ENCODE results near the gene CDK18. TPM values are rescaled to one million over a fixed set of nuclear protein-coding genes. Genes with fewer than 3 reads are reported as not detected.
"Not testable (repeated sequence)": the region's sequence is repeated elsewhere in the genome, so short reads cannot be mapped to it uniquely, and the experiment has no call there.

The CDK18 gene
- total and polyA plus RNA-seq, 12 donors = 3.2 to 52.0 (median 18.2) TPM

DNA sequence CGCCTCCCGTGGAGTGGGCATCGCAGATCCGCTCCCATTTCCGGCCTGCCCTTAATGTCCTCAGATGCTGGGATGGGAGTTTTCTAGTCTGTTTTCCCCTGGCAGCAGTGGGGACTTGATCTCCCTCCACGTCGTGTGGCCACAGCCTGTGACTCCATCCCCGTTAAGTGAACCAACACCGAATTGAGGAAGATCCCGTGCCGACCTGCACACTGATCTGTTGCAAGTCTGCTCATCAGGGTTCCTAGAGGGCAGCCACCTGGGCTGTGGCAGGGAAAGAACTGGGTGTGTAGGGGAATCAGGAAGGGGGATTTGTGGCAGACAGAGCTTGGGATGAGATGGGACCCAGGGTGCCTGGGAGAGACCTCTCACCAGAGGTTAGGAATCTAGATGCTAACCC, 23.3 kb upstream of the CDK18 start:
- 60 to 68% (median 64%) methylated on average over 4 to 11 of the region's 11 CpGs for WGBS, 4 donors
- H3K9me3 ChIP-seq (replicated peaks in 1 of 3) = no peaks in the 10 kb centered on the region
- H3K36me3 ChIP-seq (replicated peaks in 1 of 2) = no peaks in the 10 kb centered on the region
- no peaks in the 10 kb centered on the region for H3K27me3 ChIP-seq
- intact Hi-C loops (cut with DNase I) = loop anchor here (5.0 kb wide), 2 partner anchors 84 to 144 kb away; no protein-coding TSS in a partner anchor
- H3K4me3 ChIP-seq = no peak overlapping the region
- no peak for TF ChIP-seq POLR2A (IDR thresholded peaks at IDR 0.05)
- TF ChIP-seq, protein P1, sequence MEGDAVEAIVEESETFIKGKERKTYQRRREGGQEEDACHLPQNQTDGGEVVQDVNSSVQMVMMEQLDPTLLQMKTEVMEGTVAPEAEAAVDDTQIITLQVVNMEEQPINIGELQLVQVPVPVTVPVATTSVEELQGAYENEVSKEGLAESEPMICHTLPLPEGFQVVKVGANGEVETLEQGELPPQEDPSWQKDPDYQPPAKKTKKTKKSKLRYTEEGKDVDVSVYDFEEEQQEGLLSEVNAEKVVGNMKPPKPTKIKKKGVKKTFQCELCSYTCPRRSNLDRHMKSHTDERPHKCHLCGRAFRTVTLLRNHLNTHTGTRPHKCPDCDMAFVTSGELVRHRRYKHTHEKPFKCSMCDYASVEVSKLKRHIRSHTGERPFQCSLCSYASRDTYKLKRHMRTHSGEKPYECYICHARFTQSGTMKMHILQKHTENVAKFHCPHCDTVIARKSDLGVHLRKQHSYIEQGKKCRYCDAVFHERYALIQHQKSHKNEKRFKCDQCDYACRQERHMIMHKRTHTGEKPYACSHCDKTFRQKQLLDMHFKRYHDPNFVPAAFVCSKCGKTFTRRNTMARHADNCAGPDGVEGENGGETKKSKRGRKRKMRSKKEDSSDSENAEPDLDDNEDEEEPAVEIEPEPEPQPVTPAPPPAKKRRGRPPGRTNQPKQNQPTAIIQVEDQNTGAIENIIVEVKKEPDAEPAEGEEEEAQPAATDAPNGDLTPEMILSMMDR (IDR thresholded peaks at IDR 0.05) = no peak
- no peak for DNase-seq
- H3K4me1 ChIP-seq (replicated peaks in 1 of 2) = no peaks in the 10 kb centered on the region
- no peak overlapping the region for H3K27ac ChIP-seq

DNA sequence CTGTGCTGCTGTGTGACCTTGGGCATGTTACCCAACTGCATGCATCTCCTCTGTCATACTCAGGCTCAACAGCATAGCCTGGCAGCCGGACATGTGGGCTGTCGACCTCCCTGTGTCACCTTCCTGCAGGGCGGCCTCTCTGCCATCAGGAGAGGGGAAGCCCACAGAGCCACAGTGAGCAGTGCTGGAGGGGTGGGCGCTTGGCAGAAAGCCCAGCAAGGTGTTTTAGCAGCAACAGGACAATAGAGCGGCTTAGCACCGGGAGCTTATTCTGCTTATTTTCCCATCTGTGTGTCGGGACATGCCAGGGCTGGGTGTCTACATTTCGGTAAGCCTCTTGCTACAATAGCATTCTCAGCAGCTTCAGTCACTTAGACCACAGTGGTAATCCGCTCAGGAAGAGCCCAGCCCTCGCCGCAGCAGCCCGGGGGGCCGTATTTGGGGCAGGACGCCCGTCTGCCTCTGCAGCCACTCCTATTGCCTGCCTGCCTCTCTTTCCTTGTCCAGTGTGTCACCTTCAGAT, 22.8 kb upstream of the CDK18 start:
- WGBS, 4 donors = 33 to 59% (median 54%) methylated on average over 4 to 15 of the region's 15 CpGs
- TF ChIP-seq, protein P1 (IDR thresholded peaks at IDR 0.05) = no peak
- no peak for TF ChIP-seq POLR2A (IDR thresholded peaks at IDR 0.05)
- no peaks in the 10 kb centered on the region for H3K27me3 ChIP-seq
- H3K27ac ChIP-seq = no peak overlapping the region
- H3K36me3 ChIP-seq (replicated peaks in 1 of 2) = no peaks in the 10 kb centered on the region
- intact Hi-C loops (cut with DNase I) = loop anchor here (5.0 kb wide), 2 partner anchors 84 to 144 kb away; no protein-coding TSS in a partner anchor
- DNase-seq = peak in 5 of 7 donors; percentile 28 to 68 (median 43)
- H3K4me1 ChIP-seq (replicated peaks in 1 of 2) = no peaks in the 10 kb centered on the region
- no peak overlapping the region for H3K4me3 ChIP-seq
- H3K9me3 ChIP-seq (replicated peaks in 1 of 3) = no peaks in the 10 kb centered on the region

DNA sequence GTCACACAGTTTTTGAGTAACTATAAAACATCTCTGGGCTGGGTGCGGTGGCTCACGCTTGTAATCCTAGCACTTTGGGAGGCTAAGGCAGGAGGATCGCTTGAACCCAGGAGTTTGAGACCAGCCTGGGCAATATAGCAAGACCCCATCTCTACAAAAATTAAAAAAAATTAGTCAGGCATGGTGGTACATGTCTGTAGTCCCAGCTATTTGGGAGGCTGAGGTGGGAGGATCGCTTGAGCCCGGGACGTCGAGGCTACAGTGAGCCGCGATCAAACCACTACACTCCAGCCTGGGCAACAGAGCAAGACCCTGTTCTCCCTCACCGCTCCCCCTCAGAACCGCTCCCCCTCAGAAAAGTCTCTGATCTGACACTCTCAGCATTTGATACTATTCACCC, 21.9 kb upstream of the CDK18 start:
- 84 to 93% (median 88%) methylated on average over 11 of the region's 11 CpGs for WGBS, 4 donors
- H3K27me3 ChIP-seq = not testable (repeated sequence)

DNA sequence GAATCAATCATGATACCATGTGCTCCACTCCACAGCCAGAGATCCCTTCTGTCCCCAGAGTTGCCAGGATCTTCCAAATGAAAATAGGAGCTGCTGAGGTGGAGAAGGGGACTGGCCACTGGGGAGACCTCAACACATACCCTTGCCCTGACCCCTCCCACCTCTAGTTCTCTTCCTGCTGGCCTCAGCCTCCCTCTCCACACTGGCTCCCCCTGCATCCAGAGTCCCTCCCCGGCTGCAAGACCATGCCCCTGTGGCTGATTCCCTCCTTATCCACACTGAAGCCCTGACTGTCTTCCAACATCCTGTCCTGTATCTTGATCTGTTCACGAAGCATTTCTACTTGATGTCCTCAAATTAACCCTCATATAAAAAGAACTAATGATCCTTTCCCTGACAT, 21.1 kb upstream of the CDK18 start:
- no peak for TF ChIP-seq POLR2A (IDR thresholded peaks at IDR 0.05)
- TF ChIP-seq, protein P1 (IDR thresholded peaks at IDR 0.05) = no peak
- 42 to 60% (median 51%) methylated on average over 2 of the region's 2 CpGs for WGBS, 4 donors
- Histone ChIP-seq H3K4me1 (replicated peaks in 1 of 2) (no peaks in the 10 kb centered on the region), H3K36me3 (replicated peaks in 1 of 2) (no peaks in the 10 kb centered on the region), H3K4me3 (no peak overlapping the region), H3K27me3 (no peaks in the 10 kb centered on the region), H3K27ac (no peak overlapping the region), H3K9me3 (replicated peaks in 1 of 3) (no peaks in the 10 kb centered on the region)
- intact Hi-C loops (cut with DNase I) = loop anchor here (5.0 kb wide), 2 partner anchors 86 to 146 kb away; no protein-coding TSS in a partner anchor
- no peak for DNase-seq

More for the DNA sequence above, 21.9 kb upstream of the CDK18 start:
- H3K36me3 ChIP-seq (replicated peaks in 1 of 2); H3K4me3 ChIP-seq; H3K9me3 ChIP-seq (replicated peaks in 1 of 3); H3K27ac ChIP-seq; DNase-seq; H3K4me1 ChIP-seq (replicated peaks in 1 of 2): not testable (repeated sequence)
- intact Hi-C loops (cut with DNase I) = loop anchor here (5.0 kb wide), 2 partner anchors 85 to 145 kb away; no protein-coding TSS in a partner anchor

Data from adrenal gland (tissue), 12 donors.